Body of pancreas (tissue), 4 donors: ENCODE results near the gene GATA2. TPM values are rescaled to one million over a fixed set of nuclear protein-coding genes. Genes with fewer than 3 reads are reported as not detected.

Experiments
- ATAC-seq: fragments of 150-250 bp; one replicate; pipeline ENCODE4 v1.9.1; 2016
- DNase-seq, 4 donors: peaks; one replicate each; pipeline ENCODE4 v3.0.0-alpha.2; 2019
- H3K27ac ChIP-seq, 4 donors: fragments of 200-600 bp; sonication (generic); 1 replicate in 3 of 4; 2 replicates in 1 of 4; pipeline versions ENCODE4 v1.5.1 to v1.6.1; 2016 to 2019; ENCODE audit warnings: mild to moderate bottlenecking in 1 of 4, mixed read lengths in 1 of 4, moderate library complexity in 1 of 4
- H3K27me3 ChIP-seq, 2 donors: fragments of 200-600 bp; sonication (generic); one replicate each; pipeline ENCODE4 v1.6.0; 2016; ENCODE audit warnings: mild to moderate bottlenecking in 1 of 2
- H3K36me3 ChIP-seq, 2 donors: fragments of 200-600 bp; sonication (generic); replicated peaks in 1 of 2; 2 replicates each; pipeline ENCODE4 v1.5.1; 2016; ENCODE audit warnings: low read depth in 2 of 2; ENCODE audit not compliant: insufficient read depth in 1 of 2
- H3K4me1 ChIP-seq: fragments of 200-600 bp; sonication (generic); one replicate; pipeline ENCODE4 v1.6.0; 2016
- H3K4me3 ChIP-seq, 2 donors: fragments of 200-600 bp; sonication (generic); 1 replicate in 1 of 2; 2 replicates in 1 of 2; pipeline ENCODE4 v1.5.1; 2016 to 2019
- H3K9me3 ChIP-seq, 3 donors: fragments of 200-600 bp; sonication (generic); 1 replicate in 2 of 3; 2 replicates in 1 of 3; pipeline ENCODE4 v1.5.1; 2016
- CTCF ChIP-seq, 7 experiments: fragments of 450-650 bp in 4 of 7; fragments of 200-600 bp in 3 of 7; sonication (generic) in 3 of 7; IDR thresholded peaks; one replicate each; pipeline ENCODE4 v1.5.1; 2016 to 2019; ENCODE audit warnings: antibody characterized with exemption in 7 of 7
- POLR2A ChIP-seq, 3 donors: fragments of 450-650 bp; IDR thresholded peaks; one replicate each; pipeline ENCODE4 v1.6.1; 2016; ENCODE audit warnings: antibody characterized with exemption in 3 of 3, mild to moderate bottlenecking in 2 of 3
- WGBS, 2 donors: methylation state at CpG; one replicate each; pipeline ENCODE4 v1.1.5; 2017; 5-methylcytosine and 5-hydroxymethylcytosine counted together
- intact Hi-C: fragments of 100-400 bp; cut with DNase I; formaldehyde crosslinking; loops from one replicate; pipeline ENCODE4 v1.15.1; 2023
- total RNA-seq, 2 donors: library from RNA; depleted of rRNA; stranded (reverse); fragments of >200 nt; gene quantifications; one replicate each; pipeline ENCODE4 v1.1.0, GENCODE V29; 2016

Gene GATA2
- total RNA-seq, 2 donors from 2014 or later = 11.7 to 12.9 TPM

GRCh38 chr3:128471720-128472119, 21.3 kb downstream of the GATA2 start:
- no peak overlapping the region for H3K27ac ChIP-seq
- H3K27me3 ChIP-seq = no peaks in the 10 kb centered on the region
- no peaks in the 10 kb centered on the region for H3K36me3 ChIP-seq
- H3K9me3 ChIP-seq = no peaks in the 10 kb centered on the region
- intact Hi-C loops = no loop called here
- H3K4me1 ChIP-seq = peaks cover 18% of the 10 kb centered on the region
- TF ChIP-seq CTCF (IDR thresholded peaks at IDR 0.05) (no peak), POLR2A (IDR thresholded peaks at IDR 0.05) (no peak)
- no peak overlapping the region for H3K4me3 ChIP-seq
- 88 to 92% methylated on average over 3 of the region's 3 CpGs for WGBS, 2 donors
- no peak for ATAC-seq
- no peak for DNase-seq

GRCh38 chr3:128471110-128471509, 21.9 kb downstream of the GATA2 start:
- Histone ChIP-seq H3K36me3 (no peaks in the 10 kb centered on the region), H3K27ac (no peak overlapping the region), H3K9me3 (no peaks in the 10 kb centered on the region), H3K27me3 (no peaks in the 10 kb centered on the region), H3K4me3 (no peak overlapping the region), H3K4me1 (peaks cover 18% of the 10 kb centered on the region)
- intact Hi-C loops = no loop called here
- no peak for DNase-seq
- no peak for TF ChIP-seq CTCF (IDR thresholded peaks at IDR 0.05)
- no peak for TF ChIP-seq POLR2A (IDR thresholded peaks at IDR 0.05)
- ATAC-seq = no peak
- 80 to 92% methylated on average over 2 of the region's 2 CpGs for WGBS, 2 donors

- H3K27me3 ChIP-seq = no peaks in the 10 kb centered on the region
- H3K36me3 ChIP-seq = no peaks in the 10 kb centered on the region
- H3K4me1 ChIP-seq = peaks cover 18% of the 10 kb centered on the region
- WGBS, 2 donors = 75 to 79% methylated on average over 6 to 13 of the region's 13 CpGs
- intact Hi-C loops = no loop called here
- H3K4me3 ChIP-seq = no peak overlapping the region
- no peak overlapping the region for H3K27ac ChIP-seq
- ATAC-seq (no peak), DNase-seq (no peak)
- no peak for TF ChIP-seq CTCF (IDR thresholded peaks at IDR 0.05)
- no peak for TF ChIP-seq POLR2A (IDR thresholded peaks at IDR 0.05)
- H3K9me3 ChIP-seq = no peaks in the 10 kb centered on the region
Measured at GRCh38 chr3:128470134-128470899, 22.7 kb downstream of the GATA2 start.

GRCh38 chr3:128469556-128469955, 23.4 kb downstream of the GATA2 start:
- intact Hi-C loops = no loop called here
- Histone ChIP-seq H3K27me3 (no peaks in the 10 kb centered on the region), H3K27ac (no peak overlapping the region), H3K9me3 (no peaks in the 10 kb centered on the region), H3K36me3 (no peaks in the 10 kb centered on the region), H3K4me3 (no peak overlapping the region), H3K4me1 (peaks cover 18% of the 10 kb centered on the region)
- ATAC-seq = no peak
- no peak for DNase-seq
- 91 to 96% methylated on average over 6 of the region's 6 CpGs for WGBS, 2 donors
- TF ChIP-seq CTCF (IDR thresholded peaks at IDR 0.05) = no peak
- no peak for TF ChIP-seq POLR2A (IDR thresholded peaks at IDR 0.05)
